ENCODE data around the gene ABRAXAS1. TPM values are rescaled to one million over a fixed set of nuclear protein-coding genes. Genes with fewer than 3 reads are reported as not detected.
"Not testable (repeated sequence)": the region's sequence is repeated elsewhere in the genome, so short reads cannot be mapped to it uniquely, and the experiment has no call there.

ABRAXAS1 gene
- total and polyA plus RNA-seq, 4 donors = 0.96 to 7.8 (median 1.3) TPM

DNA sequence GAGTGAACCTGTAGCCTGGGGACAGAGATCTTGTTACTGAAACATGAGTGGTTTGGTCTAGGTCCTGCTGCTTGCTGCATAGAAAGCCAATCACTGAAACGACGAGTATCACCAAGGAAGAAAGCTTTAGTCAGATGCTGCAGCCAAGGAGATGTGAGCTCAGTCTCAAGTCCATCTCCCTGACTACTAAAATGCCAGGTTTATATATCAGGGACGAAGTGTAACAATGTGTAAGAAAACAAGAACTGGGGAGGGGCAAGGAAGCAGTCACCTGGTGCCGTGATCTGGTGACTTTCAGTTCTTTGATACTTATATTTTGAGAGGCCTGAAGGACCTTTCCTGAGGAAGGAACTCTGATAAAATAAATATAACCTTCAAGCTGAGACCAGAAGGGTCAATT, 19.6 kb upstream of the ABRAXAS1 start:
- Histone ChIP-seq H3K4me1 (ENCODE audit: control insufficient read depth in 4 of 4, insufficient read depth in 4 of 4, low read length in 3 of 4) (no peaks in the 10 kb centered on the region), H3K9ac (ENCODE audit: low read depth in 1 of 2, low read length in 2 of 2) (no peak overlapping the region), H3K27me3 (ENCODE audit: control insufficient read depth in 4 of 4, insufficient read depth in 4 of 4, low read length in 3 of 4) (no peaks in the 10 kb centered on the region), H3K4me3 (ENCODE audit: low read depth in 1 of 3, low read length in 3 of 3) (no peak overlapping the region), H3K27ac (ENCODE audit: low read depth in 1 of 2, low read length in 2 of 2) (no peak overlapping the region), H3K36me3 (ENCODE audit: control insufficient read depth in 4 of 4, insufficient read depth in 3 of 4, low read depth in 1 of 4, low read length in 3 of 4) (no peaks in the 10 kb centered on the region), H3K9me3 (ENCODE audit: control insufficient read depth in 4 of 4, low read length in 3 of 4) (no peaks in the 10 kb centered on the region)
- TF ChIP-seq FOXA2 (IDR thresholded peaks at IDR 0.05) = no peak
- no peak for TF ChIP-seq NR2F2 (IDR thresholded peaks at IDR 0.05)
- no peak for TF ChIP-seq RAD21 (IDR thresholded peaks at IDR 0.05)
- TF ChIP-seq, protein P1, sequence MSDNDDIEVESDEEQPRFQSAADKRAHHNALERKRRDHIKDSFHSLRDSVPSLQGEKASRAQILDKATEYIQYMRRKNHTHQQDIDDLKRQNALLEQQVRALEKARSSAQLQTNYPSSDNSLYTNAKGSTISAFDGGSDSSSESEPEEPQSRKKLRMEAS (IDR thresholded peaks at IDR 0.05) = no peak
- TF ChIP-seq JUND (IDR thresholded peaks at IDR 0.05) = no peak
- no peak for TF ChIP-seq TAF1 (conservative IDR thresholded peaks at IDR 0.05)
- no peak for TF ChIP-seq HNF4G (IDR thresholded peaks at IDR 0.05)
- no peak for TF ChIP-seq YY1 (IDR thresholded peaks at IDR 0.05)
- TF ChIP-seq, protein P2, sequence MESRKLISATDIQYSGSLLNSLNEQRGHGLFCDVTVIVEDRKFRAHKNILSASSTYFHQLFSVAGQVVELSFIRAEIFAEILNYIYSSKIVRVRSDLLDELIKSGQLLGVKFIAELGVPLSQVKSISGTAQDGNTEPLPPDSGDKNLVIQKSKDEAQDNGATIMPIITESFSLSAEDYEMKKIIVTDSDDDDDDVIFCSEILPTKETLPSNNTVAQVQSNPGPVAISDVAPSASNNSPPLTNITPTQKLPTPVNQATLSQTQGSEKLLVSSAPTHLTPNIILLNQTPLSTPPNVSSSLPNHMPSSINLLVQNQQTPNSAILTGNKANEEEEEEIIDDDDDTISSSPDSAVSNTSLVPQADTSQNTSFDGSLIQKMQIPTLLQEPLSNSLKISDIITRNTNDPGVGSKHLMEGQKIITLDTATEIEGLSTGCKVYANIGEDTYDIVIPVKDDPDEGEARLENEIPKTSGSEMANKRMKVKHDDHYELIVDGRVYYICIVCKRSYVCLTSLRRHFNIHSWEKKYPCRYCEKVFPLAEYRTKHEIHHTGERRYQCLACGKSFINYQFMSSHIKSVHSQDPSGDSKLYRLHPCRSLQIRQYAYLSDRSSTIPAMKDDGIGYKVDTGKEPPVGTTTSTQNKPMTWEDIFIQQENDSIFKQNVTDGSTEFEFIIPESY (IDR thresholded peaks at IDR 0.05) = no peak
- TF ChIP-seq FOXA1 (IDR thresholded peaks at IDR 0.05) = no peak
- TF ChIP-seq, protein P3, sequence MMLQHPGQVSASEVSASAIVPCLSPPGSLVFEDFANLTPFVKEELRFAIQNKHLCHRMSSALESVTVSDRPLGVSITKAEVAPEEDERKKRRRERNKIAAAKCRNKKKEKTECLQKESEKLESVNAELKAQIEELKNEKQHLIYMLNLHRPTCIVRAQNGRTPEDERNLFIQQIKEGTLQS (IDR thresholded peaks at IDR 0.05) = no peak
- no peak for DNase-seq (ENCODE audit: low spot score)
- 52% methylated on average over 4 of the region's 4 CpGs for WGBS

- H3K27me3 ChIP-seq (ENCODE audit: control insufficient read depth in 4 of 4, insufficient read depth in 4 of 4, low read length in 3 of 4) = no peaks in the 10 kb centered on the region
- no peaks in the 10 kb centered on the region for H3K4me1 ChIP-seq (ENCODE audit: control insufficient read depth in 4 of 4, insufficient read depth in 4 of 4, low read length in 3 of 4)
- H3K4me3 ChIP-seq (ENCODE audit: low read depth in 1 of 3, low read length in 3 of 3) = no peak overlapping the region
- H3K36me3 ChIP-seq (ENCODE audit: control insufficient read depth in 4 of 4, insufficient read depth in 3 of 4, low read depth in 1 of 4, low read length in 3 of 4) = no peaks in the 10 kb centered on the region
- TF ChIP-seq, protein P4, sequence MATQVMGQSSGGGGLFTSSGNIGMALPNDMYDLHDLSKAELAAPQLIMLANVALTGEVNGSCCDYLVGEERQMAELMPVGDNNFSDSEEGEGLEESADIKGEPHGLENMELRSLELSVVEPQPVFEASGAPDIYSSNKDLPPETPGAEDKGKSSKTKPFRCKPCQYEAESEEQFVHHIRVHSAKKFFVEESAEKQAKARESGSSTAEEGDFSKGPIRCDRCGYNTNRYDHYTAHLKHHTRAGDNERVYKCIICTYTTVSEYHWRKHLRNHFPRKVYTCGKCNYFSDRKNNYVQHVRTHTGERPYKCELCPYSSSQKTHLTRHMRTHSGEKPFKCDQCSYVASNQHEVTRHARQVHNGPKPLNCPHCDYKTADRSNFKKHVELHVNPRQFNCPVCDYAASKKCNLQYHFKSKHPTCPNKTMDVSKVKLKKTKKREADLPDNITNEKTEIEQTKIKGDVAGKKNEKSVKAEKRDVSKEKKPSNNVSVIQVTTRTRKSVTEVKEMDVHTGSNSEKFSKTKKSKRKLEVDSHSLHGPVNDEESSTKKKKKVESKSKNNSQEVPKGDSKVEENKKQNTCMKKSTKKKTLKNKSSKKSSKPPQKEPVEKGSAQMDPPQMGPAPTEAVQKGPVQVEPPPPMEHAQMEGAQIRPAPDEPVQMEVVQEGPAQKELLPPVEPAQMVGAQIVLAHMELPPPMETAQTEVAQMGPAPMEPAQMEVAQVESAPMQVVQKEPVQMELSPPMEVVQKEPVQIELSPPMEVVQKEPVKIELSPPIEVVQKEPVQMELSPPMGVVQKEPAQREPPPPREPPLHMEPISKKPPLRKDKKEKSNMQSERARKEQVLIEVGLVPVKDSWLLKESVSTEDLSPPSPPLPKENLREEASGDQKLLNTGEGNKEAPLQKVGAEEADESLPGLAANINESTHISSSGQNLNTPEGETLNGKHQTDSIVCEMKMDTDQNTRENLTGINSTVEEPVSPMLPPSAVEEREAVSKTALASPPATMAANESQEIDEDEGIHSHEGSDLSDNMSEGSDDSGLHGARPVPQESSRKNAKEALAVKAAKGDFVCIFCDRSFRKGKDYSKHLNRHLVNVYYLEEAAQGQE (IDR thresholded peaks at IDR 0.05) = no peak
- TF ChIP-seq, protein P5, sequence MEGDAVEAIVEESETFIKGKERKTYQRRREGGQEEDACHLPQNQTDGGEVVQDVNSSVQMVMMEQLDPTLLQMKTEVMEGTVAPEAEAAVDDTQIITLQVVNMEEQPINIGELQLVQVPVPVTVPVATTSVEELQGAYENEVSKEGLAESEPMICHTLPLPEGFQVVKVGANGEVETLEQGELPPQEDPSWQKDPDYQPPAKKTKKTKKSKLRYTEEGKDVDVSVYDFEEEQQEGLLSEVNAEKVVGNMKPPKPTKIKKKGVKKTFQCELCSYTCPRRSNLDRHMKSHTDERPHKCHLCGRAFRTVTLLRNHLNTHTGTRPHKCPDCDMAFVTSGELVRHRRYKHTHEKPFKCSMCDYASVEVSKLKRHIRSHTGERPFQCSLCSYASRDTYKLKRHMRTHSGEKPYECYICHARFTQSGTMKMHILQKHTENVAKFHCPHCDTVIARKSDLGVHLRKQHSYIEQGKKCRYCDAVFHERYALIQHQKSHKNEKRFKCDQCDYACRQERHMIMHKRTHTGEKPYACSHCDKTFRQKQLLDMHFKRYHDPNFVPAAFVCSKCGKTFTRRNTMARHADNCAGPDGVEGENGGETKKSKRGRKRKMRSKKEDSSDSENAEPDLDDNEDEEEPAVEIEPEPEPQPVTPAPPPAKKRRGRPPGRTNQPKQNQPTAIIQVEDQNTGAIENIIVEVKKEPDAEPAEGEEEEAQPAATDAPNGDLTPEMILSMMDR (IDR thresholded peaks at IDR 0.05; ENCODE audit: low read depth, low read length, missing input control) = no peak
- TF ChIP-seq GABPA (IDR thresholded peaks at IDR 0.05 in 1 of 2, conservative IDR thresholded peaks at IDR 0.05 in 1 of 2) (no peak), RXRA (IDR thresholded peaks at IDR 0.05) (no peak), HNF4G (IDR thresholded peaks at IDR 0.05) (no peak)
- no peak overlapping the region for H3K9ac ChIP-seq (ENCODE audit: low read depth in 1 of 2, low read length in 2 of 2)
- no peak for DNase-seq (ENCODE audit: low spot score)
- H3K9me3 ChIP-seq (ENCODE audit: control insufficient read depth in 4 of 4, low read length in 3 of 4) = no peaks in the 10 kb centered on the region
- no peak overlapping the region for H3K27ac ChIP-seq (ENCODE audit: low read depth in 1 of 2, low read length in 2 of 2)
These were observed 19.1 kb upstream of the ABRAXAS1 start for GRCh38 chr4:83503974-83504373.

GRCh38 chr4:83501671-83502070, 16.8 kb upstream of the ABRAXAS1 start:
- not testable (repeated sequence) for H3K27ac ChIP-seq (ENCODE audit: low read depth in 1 of 2, low read length in 2 of 2); H3K36me3 ChIP-seq (ENCODE audit: control insufficient read depth in 4 of 4, insufficient read depth in 3 of 4, low read depth in 1 of 4, low read length in 3 of 4); DNase-seq (ENCODE audit: low spot score); H3K9ac ChIP-seq (ENCODE audit: low read depth in 1 of 2, low read length in 2 of 2); H3K4me1 ChIP-seq (ENCODE audit: control insufficient read depth in 4 of 4, insufficient read depth in 4 of 4, low read length in 3 of 4); H3K4me3 ChIP-seq (ENCODE audit: low read depth in 1 of 3, low read length in 3 of 3); H3K9me3 ChIP-seq (ENCODE audit: control insufficient read depth in 4 of 4, low read length in 3 of 4); H3K27me3 ChIP-seq (ENCODE audit: control insufficient read depth in 4 of 4, insufficient read depth in 4 of 4, low read length in 3 of 4)
- 91% methylated on average over 3 of the region's 3 CpGs for WGBS
